ENCODE results near the gene QRFPR.
A peak's percentile ranks its signal among the peaks of the same experiment; 100 is the strongest.
"Not testable (repeated sequence)": the region's sequence is repeated elsewhere in the genome, so short reads cannot be mapped to it uniquely, and the experiment has no call there.

Gene QRFPR

DNA sequence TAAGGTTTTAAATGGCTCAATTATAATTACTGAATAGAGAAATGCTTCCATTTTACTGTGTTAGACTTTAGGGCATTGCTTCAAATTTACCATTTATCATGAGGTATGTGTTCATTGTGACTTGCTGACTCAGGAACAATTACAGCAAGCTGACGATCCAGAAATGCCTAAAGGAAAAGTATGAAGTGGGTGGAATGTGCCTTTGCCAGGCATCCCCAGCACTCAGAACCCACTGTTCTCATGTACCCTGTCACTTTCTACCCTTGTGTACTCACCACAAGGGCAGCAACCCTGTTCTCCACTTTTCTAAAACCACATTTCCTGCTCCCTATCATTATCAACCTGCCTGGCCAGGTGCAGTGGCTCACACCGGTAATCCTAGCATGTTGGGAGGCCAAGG is 41.5 kb downstream of the QRFPR start:
- DNase-seq (ENCODE audit: low read depth), result no peak

DNA sequence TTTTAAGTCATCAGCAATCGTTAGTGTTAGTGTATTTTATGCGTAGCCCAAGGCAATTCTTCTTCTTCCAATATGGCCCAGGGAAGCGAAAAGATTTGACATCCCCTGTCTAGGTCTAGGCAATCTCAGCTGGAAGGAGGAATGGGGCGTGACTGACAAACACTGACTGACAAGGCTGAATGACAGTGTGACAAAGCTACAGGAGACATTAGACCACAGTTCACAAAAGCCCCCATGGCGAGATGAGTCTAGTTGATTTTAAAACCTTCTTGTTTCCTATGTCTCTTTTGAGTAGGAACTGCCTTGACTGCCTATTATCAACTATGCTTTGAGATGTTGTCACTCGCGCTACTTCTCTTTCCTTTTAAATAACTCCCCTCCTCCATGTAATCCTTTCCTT is 42.3 kb downstream of the QRFPR start:
- DNase-seq (ENCODE audit: low read depth), result no peak

DNA sequence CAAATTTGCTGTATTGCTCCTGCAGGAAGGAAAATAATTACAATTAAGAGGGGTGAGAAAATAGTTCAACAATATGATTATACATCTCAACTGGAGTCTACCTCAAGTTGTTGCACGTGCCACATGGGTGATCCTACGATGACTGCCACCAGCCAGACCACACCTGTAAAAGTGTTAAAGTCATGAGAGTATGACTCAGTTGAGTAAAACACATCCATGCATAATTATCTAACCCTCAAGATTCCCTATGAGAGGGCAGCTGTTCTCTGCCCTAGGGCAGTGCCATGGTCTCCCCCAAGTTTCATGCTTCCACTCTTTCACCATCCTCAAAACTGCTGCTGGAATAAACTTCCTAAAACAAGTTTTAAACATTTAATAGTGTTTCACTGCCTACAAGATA is 44.1 kb downstream of the QRFPR start:
- no peak for DNase-seq (ENCODE audit: low read depth)

DNA sequence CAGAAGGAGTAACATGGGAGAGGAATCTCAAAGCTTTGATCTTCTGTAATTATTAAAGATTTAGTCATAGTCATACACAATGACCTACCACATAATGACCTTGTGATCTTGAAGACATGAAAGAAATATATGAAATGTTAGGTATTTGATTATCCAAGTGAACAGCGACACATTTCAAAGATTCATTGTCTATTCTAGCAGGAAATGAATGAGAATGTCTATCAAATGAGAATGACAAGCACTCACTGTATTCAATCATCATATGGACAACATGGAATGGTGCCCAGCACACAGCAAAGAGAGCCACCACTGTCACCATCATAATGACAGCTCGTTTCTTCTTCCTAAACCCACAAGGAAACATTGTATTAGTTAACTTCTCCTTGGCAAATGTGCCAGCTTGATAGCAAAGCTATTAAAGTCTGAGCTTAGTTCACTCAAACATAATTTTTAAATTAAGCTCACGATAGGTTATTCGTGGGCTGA is 50.6 kb downstream of the QRFPR start:
- DNase-seq (ENCODE audit: low read depth), result no peak

DNA sequence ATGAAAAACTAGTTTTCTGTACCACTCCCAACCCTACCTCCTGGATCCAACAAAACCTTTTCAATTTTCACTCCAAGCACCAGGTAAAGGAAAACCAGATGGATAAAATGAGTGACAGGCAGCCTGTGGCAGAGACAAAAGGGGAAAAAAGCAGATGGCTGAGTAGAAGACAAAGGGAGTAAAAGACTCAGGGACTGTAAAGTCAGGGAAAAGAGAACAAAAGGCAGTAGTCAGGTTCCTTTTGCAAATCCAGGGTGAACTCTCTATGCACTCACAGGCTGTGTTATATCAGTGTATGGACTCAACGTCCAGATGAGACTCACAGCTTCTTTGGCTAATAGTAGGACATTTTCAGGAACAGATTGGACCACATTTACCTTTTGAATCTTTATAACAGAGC is 54.2 kb downstream of the QRFPR start:
- DNase-seq (ENCODE audit: low read depth), result no peak

DNA sequence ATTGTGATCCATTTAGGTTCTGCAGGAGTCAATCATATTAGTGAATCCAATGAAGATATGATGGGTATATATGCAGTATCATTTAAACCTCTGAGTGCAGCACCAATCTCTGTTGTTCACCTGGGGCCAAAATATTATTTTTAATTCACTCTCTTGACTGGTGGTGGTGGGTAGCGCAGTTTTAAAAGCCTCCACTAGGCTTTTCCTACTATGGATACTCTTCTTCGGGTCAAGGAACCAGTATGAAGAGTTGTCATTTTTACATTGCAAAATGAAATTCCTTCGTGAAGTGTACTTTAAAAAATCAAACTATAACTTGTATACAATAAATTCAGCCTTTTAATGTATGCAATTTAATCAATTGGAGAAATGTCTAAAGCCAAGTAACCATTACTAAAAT is 56.5 kb downstream of the QRFPR start:
- no peak for DNase-seq (ENCODE audit: low read depth)

DNA sequence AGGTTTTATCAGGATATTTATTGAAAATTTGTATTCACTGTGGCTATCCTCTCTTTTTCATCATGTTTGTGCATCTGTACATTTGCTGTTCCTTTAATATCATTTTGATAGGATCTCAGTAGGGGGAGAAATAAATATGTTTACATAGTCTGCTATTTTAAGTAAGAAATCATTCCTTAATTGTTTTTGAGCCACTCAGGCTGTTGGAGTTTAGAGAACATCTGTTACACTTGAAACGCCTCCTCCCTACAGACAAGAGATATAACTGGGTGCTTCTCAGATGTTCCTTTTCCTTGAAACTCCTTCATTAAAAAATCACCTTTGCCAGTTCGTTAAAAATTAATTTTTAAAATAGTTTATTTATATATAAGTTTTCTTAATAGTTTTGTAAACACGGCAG is 59.4 kb downstream of the QRFPR start:
- DNase-seq (ENCODE audit: low read depth), result no peak

DNA sequence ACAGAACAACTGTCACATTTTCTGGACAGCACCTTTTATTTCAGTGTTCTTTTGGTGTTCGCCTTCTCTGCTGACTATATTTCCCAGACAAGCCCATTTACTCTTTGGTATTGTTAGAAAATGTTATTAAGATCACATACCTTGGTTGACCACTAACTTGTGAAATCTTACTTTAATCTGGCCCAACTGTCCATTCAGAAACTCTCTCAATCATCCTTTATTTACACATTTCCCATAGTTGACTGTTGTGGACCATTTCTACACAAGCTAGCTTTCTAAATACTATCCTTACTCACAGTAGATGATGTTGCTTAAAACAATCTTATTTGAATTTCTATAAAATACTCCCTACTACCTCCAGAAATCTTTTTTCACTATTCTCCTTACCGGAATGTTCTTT is 64.7 kb downstream of the QRFPR start:
- DNase-seq (ENCODE audit: low read depth), result no peak

DNA sequence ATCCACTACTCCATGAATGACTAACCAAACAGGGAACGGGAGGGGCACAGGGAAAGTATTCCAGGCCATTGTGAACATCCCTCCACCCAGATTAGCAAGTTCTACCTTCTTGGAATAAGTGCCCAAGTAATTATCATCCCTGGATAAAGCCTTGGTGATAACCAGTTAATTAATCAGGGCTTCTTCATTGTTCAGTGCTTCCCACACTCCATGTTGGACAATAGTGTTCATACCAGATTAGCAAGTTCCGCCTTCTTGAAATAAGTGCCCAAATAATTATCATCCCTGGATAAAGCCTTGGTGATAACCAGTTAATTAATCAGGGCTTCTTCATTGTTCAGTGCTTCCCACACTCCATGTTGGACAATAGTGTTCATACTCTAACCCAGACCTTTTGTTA is 67.4 kb downstream of the QRFPR start:
- not testable (repeated sequence) for DNase-seq (ENCODE audit: low read depth)

DNA sequence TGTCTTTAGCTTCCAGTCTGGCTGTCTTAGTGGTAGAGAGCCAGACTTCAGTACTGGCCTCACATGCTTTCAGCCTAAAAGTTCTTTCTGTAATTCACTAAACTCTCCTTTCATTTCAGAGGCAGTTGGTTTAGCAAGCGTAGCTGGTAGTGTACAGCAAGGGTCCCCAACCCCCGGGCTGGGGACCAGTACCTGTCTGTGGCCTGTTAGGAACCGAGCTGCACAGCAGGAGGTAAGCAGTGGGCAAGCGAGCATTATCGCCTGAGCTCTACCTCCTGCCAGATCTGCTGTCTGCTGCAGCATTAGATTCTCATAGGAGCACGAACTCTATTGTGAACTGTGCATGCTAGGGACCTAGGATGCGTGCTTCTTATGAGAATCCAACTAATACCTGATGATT is 72.0 kb downstream of the QRFPR start:
- DNase-seq (ENCODE audit: low read depth), result no peak

DNA sequence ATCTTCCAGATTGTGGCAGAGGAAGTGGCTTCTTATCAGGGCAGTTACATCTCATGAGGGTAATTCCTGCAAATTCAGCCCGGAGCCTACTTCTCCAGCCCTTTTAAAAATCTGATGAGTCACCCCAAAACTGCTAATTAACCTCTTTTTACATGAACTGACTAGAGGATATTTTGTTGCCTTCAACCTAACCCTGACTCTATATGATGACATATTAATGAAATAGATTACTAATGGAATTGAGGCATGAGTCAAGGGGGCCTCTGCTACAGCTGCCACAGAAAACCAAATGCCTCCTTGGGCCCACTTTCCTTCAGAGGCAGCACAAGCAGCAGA is 72.5 kb downstream of the QRFPR start:
- peak; percentile 17 for DNase-seq (ENCODE audit: low read depth)

DNA sequence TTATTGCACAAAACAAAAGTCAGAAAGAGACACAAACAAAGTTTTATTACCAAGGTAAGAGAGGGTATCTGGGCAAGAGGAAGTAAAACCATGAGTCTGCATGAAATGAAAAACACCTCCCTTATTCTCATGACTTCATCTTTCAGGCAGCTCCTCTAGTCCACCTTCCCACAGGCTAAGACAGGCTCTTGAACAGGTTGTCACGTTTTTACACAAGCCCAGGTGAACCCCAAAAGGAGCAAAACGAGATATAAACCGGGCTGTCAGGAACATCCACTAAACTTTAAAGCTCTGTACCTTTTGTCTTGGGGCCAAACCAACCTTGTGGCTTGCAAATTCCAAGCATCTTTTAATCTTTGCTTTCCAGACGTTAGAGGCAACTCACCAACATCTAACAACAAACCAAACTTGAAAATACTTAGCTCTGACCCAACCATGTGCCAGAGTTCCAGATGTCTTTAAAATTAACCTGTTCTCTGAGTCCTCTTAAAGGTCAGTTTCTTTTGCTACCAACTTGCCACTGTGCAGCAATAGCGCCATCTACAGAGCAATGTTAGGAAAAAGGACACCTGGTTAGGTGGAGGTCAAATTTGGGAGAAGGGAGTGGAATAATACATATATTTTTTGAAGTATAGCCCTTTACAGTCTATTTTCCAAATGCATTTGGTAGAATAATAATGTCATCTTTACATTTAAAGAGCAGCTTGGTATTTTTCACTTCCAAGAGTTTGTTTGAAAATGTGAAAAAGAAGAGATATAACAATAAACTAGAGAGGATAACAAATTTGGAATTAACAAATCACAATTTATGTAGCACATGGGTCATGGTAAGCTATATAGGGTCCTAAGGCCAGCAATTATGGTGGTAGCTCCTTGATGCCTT is 73.1 kb downstream of the QRFPR start:
- DNase-seq (ENCODE audit: low read depth), result peak; percentile 17

DNA sequence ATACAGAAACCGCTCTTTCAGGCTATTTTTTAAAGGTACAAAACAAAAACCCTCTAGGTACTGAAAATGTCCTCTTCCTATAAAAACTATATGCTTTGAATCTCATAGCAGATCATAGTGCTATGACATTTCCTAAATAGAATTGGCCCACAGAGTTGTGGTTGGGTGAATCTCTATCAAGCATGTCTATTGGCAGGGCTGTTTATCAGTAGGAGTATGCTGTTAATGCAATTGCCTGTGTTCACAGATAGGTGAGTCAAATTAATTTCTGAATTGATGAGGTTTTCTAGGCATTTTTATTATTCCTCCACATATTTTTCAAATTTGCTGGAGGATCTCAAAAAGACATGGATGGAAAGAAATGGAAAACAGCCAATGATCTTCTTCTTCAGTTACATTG is 73.9 kb downstream of the QRFPR start:
- no peak for DNase-seq (ENCODE audit: low read depth)

DNA sequence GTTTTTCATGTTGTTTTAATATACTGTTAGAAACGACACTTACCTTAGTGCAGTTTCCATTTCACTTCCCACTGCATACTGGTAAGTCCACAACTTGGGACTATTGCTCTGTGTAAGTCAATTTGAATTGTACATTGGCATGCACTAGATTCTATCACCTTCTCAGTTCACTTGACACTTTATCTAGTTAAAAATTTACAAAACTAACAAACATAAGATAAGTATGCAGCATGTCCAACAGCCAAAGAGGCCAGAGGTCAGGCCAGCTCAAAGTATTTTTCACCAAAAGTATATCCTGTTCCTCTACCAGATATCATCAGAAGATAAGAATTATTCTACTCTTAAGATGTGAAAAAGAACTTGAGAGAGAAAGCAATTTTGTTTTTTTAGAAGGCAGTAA is 75.9 kb downstream of the QRFPR start:
- DNase-seq (ENCODE audit: low read depth), result no peak

DNA sequence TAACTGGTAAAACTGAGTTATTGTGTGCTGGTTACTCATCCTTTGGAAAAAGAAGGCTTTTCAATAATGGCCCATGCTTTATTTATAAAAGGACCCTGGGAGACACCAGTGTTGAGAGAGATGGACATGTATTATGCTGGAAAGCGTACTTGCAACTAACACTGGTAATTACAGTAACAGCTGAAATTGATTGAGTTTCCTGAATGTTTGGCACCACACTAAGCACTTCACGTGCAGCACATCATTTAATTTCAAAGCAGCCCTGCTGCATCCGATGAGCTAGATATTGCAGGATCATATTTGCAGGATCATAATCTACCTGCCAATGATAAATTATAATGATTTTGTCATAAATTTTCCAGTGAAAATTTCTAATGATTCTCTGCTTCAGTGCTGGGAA is 81.5 kb downstream of the QRFPR start:
- no peak for DNase-seq (ENCODE audit: low read depth)

DNA sequence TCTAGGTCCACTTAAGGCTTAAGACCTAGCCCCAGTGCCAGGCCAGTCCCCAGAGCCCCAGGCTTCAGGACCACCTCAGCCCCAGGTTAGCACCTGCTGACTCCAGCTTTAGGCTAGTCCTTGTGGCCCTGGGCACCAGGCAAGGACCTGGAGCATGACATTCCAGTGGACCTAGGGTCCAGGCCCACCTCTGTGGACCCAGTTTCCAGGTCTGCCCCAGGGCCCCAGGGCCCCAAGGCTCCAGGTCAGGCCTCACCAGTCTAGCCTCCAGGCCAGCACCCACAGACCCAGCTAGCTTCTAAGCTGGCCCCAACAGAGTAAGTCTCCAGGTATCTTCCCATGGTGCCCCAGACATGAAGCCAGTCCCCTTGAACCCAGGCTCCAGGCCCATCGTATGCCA is 97.5 kb downstream of the QRFPR start:
- no peak for DNase-seq (ENCODE audit: low read depth)

DNA sequence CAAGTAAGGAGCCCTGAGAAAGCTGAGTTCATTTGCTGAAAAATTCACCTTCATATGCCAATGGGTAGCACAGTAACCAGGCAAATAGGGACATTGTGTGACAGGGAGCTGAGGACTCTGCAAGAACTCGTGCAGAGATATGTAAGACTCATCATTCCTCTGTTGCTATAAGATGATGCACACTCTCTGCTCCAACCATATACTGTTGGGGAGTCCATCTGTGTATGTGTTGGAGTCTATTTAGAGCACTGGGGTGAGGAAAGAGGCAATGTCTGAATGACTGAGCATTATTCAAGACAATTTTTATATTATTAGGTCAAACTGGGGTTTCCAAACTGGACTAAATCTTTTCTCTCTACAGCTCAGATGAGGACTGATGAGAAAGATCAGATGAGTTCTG is 100.4 kb downstream of the QRFPR start:
- no peak for DNase-seq (ENCODE audit: low read depth)

DNA sequence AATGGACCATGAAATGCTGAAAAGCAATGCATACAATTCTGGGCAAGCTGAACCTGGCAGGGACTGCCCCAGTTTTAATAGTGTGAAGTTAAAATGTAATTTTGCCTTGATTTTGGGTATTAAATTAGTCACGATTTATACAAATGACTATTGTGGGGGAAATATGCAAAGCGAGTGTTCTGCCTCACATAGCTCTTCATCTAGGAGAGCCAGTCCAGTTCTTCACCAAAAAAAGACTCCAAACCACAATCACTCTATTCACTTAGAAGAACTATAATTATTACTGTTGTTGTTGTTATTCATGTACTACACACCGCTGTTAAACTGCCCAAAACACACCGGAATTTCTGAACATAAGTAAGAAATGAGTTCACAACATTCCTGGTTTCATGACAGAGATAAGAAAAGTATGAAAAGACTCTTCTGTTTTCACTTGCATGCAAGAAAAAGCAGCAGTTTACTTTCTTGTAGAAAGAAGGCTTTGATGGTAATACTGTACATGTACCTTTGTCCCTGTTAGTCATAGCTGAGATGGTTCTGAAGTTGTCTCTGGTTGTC is 101.9 kb downstream of the QRFPR start:
- DNase-seq (ENCODE audit: low read depth), result no peak

Measured in CMK (cell line).